Measurements from ENCODE around the gene SPACA4. TPM values are rescaled to one million over a fixed set of nuclear protein-coding genes. Genes with fewer than 3 reads are reported as not detected.
"Not testable (repeated sequence)": the region's sequence is repeated elsewhere in the genome, so short reads cannot be mapped to it uniquely, and the experiment has no call there.

SPACA4 gene
- total RNA-seq, 4 donors from 2014 or later, result 0.67 TPM; not detected in 3

DNA sequence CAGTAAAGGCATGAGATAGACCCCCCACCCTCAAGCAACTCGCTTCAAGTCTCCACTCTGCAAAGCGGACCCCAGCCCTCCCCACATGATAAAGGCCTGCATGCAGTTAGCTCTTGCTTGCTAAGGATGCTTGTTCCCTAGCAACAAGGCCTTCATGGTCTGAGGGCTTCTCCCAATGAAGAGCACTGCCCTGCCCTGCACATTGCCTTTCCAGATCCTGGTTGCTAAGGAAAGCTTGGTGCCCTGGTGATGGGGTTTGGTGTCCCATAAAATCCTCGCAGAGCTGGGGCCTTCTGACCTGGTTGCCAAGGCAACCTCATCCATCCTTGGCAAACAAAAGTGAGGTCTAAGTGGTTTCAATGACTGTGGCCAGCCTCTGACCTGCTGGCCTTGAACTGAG lies 24.7 kb downstream of the SPACA4 start:
- Histone ChIP-seq H3K9me3 (no peaks in the 10 kb centered on the region), H3K4me1 (peaks cover 23 to 41% of the 10 kb centered on the region in 2 donors), H3K27ac (peak overlapping the region; percentile 33 to 73 (median 56)), H3K36me3 (peaks cover under 1% of the 10 kb centered on the region in 2 donors), H3K27me3 (no peaks in the 10 kb centered on the region), H3K4me3 (replicated peaks in 1 of 3) (no peak overlapping the region)
- 67 to 70% methylated on average over 2 to 3 of the region's 3 CpGs for WGBS, 2 donors
- intact Hi-C loops (cut with DNase I), result no loop called here
- TF ChIP-seq POLR2A (IDR thresholded peaks at IDR 0.05) (no peak), CTCF (IDR thresholded peaks at IDR 0.05) (no peak)
- DNase-seq, result no peak

DNA sequence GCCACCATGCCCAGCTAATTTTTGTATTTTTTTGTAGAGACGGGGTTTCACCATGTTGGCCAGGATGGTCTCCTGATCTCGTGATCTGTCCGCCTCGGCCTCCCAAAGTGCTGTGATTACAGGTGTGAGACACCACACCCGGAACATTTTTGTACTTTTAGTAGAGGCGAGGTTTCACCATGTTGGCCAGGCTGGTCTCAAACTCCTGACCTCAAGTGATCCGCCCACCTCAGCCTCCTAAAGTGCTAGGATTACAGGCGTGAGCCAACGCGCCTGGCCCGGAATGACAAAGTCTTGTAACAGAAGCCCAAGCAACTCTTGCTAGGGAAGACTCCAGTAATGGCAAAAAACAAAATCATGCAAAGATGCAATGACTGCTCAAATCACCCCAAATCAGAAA lies 25.7 kb downstream of the SPACA4 start:
- intact Hi-C loops (cut with DNase I); H3K36me3 ChIP-seq; DNase-seq; H3K4me3 ChIP-seq (replicated peaks in 1 of 3); H3K9me3 ChIP-seq; H3K27me3 ChIP-seq: not testable (repeated sequence)
- H3K4me1 ChIP-seq, result peaks cover 23 to 50% of the 10 kb centered on the region in 2 donors
- WGBS, 2 donors, result 91 to 94% methylated on average over 11 of the region's 11 CpGs
- peak overlapping the region; percentile 98 to 99 (median 99) for H3K27ac ChIP-seq

DNA sequence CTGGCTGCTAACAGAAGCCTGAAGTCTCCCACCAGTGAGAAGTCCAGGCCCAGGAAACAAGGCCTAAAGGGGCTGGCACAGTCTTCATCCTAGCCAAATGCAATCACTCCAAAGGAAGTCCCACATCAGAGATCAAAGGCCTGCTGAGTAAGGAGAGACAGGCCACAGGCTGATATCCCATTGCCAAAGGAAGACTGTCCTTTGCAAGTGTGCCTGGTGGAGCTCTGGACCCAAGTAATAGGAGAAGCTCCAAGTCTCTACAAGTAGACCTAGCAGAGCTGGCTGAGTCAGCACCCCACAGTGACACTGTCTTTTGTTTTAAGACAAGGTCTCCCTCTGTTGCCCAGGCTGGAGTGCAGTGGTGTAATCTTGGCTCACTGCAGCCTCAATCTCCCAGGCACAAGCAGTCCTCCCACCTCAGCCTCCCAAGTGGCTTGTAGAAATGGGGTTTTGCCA lies 26.2 kb downstream of the SPACA4 start:
- no peaks in the 10 kb centered on the region for H3K36me3 ChIP-seq
- no peaks in the 10 kb centered on the region for H3K9me3 ChIP-seq
- intact Hi-C loops (cut with DNase I), result no loop called here
- H3K4me1 ChIP-seq, result peaks cover 23 to 50% of the 10 kb centered on the region in 2 donors
- H3K27ac ChIP-seq, result peak overlapping the region; percentile 98 to 99 (median 99)
- TF ChIP-seq POLR2A (IDR thresholded peaks at IDR 0.05) (no peak), CTCF (IDR thresholded peaks at IDR 0.05) (no peak)
- no peak overlapping the region for H3K4me3 ChIP-seq (replicated peaks in 1 of 3)
- H3K27me3 ChIP-seq, result no peaks in the 10 kb centered on the region
- peak in 1 of 2 donors; percentile 50 for DNase-seq

DNA sequence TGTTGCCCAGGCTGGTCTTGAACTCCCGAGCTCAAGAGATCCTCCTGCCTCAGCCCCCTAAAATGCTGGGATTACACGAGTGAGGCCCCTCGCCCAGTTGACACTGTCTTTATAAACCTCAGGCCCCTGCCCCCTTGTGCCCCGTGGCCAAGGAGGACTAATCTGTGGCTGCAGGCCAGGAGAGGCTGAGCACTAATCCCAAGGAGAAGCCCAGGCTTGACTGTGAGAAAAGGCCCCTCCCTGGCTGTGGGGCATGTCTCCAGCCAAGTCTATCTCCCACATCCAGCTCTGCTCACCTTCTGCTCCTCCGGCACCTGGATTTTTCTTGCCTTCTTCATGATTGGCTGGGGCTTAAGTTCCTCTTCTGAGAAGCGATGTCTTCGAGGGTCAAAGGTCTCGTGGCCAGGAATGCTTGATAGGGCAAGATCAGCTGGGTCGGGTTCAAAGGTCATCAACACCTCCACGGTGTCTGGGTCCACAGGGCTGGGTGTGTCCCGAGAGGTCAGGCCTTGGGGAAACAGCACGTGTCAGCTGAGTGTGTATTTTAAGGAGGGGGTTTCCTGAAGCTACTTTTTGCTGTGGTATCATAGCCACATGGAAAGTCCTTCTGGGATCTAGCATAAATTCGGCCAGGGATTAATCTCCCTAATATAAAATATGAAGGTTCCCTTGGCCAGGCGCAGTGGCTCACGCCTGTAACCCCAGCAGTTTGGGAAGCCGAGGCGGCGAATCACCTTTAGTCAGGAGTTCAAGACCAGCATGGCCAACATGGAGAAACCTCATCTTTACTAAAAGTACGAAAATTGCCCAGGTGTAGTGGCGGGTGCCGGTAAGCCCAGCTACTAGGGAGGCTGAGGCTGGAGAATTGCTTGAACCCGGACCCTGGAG lies 26.9 kb downstream of the SPACA4 start:
- peak; percentile 58 to 60 for DNase-seq
- Histone ChIP-seq H3K9me3 (no peaks in the 10 kb centered on the region), H3K4me3 (replicated peaks in 1 of 3) (no peak overlapping the region), H3K36me3 (no peaks in the 10 kb centered on the region), H3K27ac (peak overlapping the region; percentile 98 to 99 (median 99)), H3K4me1 (peaks cover 24 to 51% of the 10 kb centered on the region in 2 donors), H3K27me3 (no peaks in the 10 kb centered on the region)
- TF ChIP-seq POLR2A (IDR thresholded peaks at IDR 0.05) (no peak), CTCF (IDR thresholded peaks at IDR 0.05) (no peak)
- intact Hi-C loops (cut with DNase I), result no loop called here
- 65 to 76% methylated on average over 18 to 22 of the region's 22 CpGs for WGBS, 2 donors

DNA sequence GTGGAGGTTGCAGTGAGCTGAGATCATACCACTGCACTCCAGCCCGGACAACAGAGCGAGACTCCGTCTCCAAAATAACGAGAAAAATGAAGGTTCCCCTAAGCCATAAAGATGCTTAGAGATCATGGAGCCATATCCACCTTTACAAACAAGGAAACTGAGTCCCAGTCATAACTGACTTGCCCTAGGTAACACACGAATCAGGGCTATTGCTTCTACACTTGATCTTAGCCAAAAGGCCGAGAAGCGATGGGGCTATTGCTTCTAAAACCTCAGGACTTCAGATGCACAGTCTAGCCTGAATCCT lies 27.4 kb downstream of the SPACA4 start:
- 37 to 44% methylated on average over 7 of the region's 7 CpGs for WGBS, 2 donors
- no peaks in the 10 kb centered on the region for H3K27me3 ChIP-seq
- peaks cover 29 to 57% of the 10 kb centered on the region in 2 donors for H3K4me1 ChIP-seq
- no peak for DNase-seq
- H3K9me3 ChIP-seq, result no peaks in the 10 kb centered on the region
- intact Hi-C loops (cut with DNase I), result no loop called here
- H3K4me3 ChIP-seq (replicated peaks in 1 of 3), result no peak overlapping the region
- no peaks in the 10 kb centered on the region for H3K36me3 ChIP-seq
- TF ChIP-seq POLR2A (IDR thresholded peaks at IDR 0.05) (no peak), CTCF (IDR thresholded peaks at IDR 0.05) (no peak)
- peak overlapping the region; percentile 98 to 99 (median 99) for H3K27ac ChIP-seq
